Body of pancreas (tissue), 4 donors: ENCODE measurements around the gene AKAP8. TPM values are rescaled to one million over a fixed set of nuclear protein-coding genes. Genes with fewer than 3 reads are reported as not detected.

ENCODE experiments used
- ATAC-seq: fragments of 150-250 bp; one replicate; pipeline ENCODE4 v1.9.1; 2016
- DNase-seq, 4 donors: peaks; one replicate each; pipeline ENCODE4 v3.0.0-alpha.2; 2019
- H3K27ac ChIP-seq, 4 donors: fragments of 200-600 bp; sonication (generic); 1 replicate in 3 of 4; 2 replicates in 1 of 4; pipeline versions ENCODE4 v1.5.1 to v1.6.1; 2016 to 2019; ENCODE audit warnings: mild to moderate bottlenecking in 1 of 4, mixed read lengths in 1 of 4, moderate library complexity in 1 of 4
- H3K27me3 ChIP-seq, 2 donors: fragments of 200-600 bp; sonication (generic); one replicate each; pipeline ENCODE4 v1.6.0; 2016; ENCODE audit warnings: mild to moderate bottlenecking in 1 of 2
- H3K36me3 ChIP-seq, 2 donors: fragments of 200-600 bp; sonication (generic); replicated peaks in 1 of 2; 2 replicates each; pipeline ENCODE4 v1.5.1; 2016; ENCODE audit warnings: low read depth in 2 of 2; ENCODE audit not compliant: insufficient read depth in 1 of 2
- H3K4me1 ChIP-seq: fragments of 200-600 bp; sonication (generic); one replicate; pipeline ENCODE4 v1.6.0; 2016
- H3K4me3 ChIP-seq, 2 donors: fragments of 200-600 bp; sonication (generic); 1 replicate in 1 of 2; 2 replicates in 1 of 2; pipeline ENCODE4 v1.5.1; 2016 to 2019
- H3K9me3 ChIP-seq, 3 donors: fragments of 200-600 bp; sonication (generic); 1 replicate in 2 of 3; 2 replicates in 1 of 3; pipeline ENCODE4 v1.5.1; 2016
- CTCF ChIP-seq, 7 experiments: fragments of 450-650 bp in 4 of 7; fragments of 200-600 bp in 3 of 7; sonication (generic) in 3 of 7; IDR thresholded peaks; one replicate each; pipeline ENCODE4 v1.5.1; 2016 to 2019; ENCODE audit warnings: antibody characterized with exemption in 7 of 7
- POLR2A ChIP-seq, 3 donors: fragments of 450-650 bp; IDR thresholded peaks; one replicate each; pipeline ENCODE4 v1.6.1; 2016; ENCODE audit warnings: antibody characterized with exemption in 3 of 3, mild to moderate bottlenecking in 2 of 3
- WGBS, 2 donors: methylation state at CpG; one replicate each; pipeline ENCODE4 v1.1.5; 2017; 5-methylcytosine and 5-hydroxymethylcytosine counted together
- intact Hi-C: fragments of 100-400 bp; cut with DNase I; formaldehyde crosslinking; loops from one replicate; pipeline ENCODE4 v1.15.1; 2023
- total RNA-seq, 2 donors: library from RNA; depleted of rRNA; stranded (reverse); fragments of >200 nt; gene quantifications; one replicate each; pipeline ENCODE4 v1.1.0, GENCODE V29; 2016

AKAP8 gene
- total RNA-seq, 2 donors from 2014 or later, result 11.2 to 19.4 TPM

DNA sequence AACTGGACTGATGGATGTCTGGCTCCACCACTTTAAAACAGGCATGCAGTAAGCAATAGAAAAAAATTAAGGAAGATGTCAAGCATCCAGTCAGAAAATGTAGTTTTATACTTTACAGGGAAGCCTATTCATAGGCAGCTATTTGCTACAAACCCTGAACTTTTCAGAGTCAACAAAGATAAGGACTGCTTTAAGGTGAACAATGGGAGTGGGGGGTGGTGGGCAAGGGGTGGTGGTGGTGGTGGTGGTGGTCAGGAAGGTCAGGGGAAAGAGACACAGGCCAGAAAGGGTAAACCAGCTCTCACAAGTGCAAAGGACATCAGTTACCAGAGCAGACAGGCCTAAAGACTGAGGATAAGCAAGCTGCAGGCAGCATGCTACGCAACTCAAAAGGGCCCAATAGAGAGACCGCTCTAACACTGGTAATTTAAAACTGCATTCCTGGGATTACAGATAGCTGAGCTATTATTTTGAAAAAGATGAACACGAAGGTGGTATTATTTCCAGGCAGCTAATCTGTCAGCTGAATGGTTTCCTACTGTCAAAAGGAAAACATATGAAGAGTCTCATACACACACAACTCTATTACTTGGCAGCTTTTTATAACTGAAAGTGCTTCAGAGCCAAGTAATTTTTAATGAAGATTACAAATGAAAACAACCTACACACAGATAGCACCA lies 62.1 kb downstream of the AKAP8 start:
- ATAC-seq, result no peak
- no peaks in the 10 kb centered on the region for H3K36me3 ChIP-seq
- no peaks in the 10 kb centered on the region for H3K9me3 ChIP-seq
- H3K4me1 ChIP-seq, result peaks cover 94% of the 10 kb centered on the region
- peak overlapping the region in 1 of 4 donors; percentile 47 for H3K27ac ChIP-seq
- no peak overlapping the region for H3K4me3 ChIP-seq
- no peaks in the 10 kb centered on the region for H3K27me3 ChIP-seq
- WGBS, 2 donors, result 31 to 43% methylated on average over 3 of the region's 3 CpGs
- intact Hi-C loops, result no loop called here
- TF ChIP-seq POLR2A (IDR thresholded peaks at IDR 0.05) (no peak), CTCF (IDR thresholded peaks at IDR 0.05) (no peak)
- DNase-seq, result no peak

DNA sequence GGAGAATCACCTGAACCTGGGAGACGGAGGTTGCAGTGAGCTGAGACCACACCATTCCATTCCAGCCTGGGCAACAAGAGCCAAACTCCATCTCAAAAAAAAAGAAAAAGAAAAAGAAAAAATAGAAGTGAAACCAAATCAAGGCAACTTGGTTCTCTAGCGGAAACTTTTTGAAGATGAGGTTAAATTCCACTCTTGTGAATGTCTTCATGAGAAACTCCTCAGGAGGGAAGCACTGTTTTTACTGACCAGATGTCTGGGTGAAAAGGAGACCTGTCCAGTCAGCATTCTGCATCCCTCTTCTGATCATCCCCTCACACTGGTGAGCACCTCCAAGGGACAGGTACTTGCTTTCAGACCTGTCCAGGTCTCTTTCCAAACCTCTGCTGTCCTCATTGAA lies 63.1 kb downstream of the AKAP8 start:
- H3K4me1 ChIP-seq, result peaks cover 84% of the 10 kb centered on the region
- intact Hi-C loops, result no loop called here
- 90 to 93% methylated on average over 2 of the region's 2 CpGs for WGBS, 2 donors

DNA sequence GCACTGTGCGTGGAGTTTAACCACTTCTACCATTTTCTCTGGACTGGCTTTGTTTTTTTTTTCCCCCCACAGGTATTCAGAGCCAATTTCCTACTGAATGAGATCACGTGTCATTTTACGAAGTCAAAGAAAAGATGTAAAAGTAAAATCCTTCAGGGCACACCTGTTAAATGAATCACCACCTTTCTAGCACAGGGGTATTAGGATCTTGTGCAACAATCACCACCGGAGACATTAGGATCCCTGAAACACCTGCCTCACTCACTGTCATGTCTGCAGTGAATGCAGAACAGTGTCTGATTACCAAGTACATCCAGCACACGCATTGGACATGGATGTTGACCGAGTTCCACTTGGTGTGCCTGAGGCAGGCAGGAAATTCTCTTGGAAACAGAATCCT lies 64.5 kb downstream of the AKAP8 start:
- Histone ChIP-seq H3K27me3 (no peaks in the 10 kb centered on the region), H3K4me1 (peaks cover 77% of the 10 kb centered on the region), H3K27ac (no peak overlapping the region), H3K36me3 (no peaks in the 10 kb centered on the region), H3K9me3 (no peaks in the 10 kb centered on the region), H3K4me3 (no peak overlapping the region)
- 71 to 73% methylated on average over 6 of the region's 6 CpGs for WGBS, 2 donors
- ATAC-seq, result no peak
- no peak for TF ChIP-seq CTCF (IDR thresholded peaks at IDR 0.05)
- TF ChIP-seq POLR2A (IDR thresholded peaks at IDR 0.05), result no peak
- no peak for DNase-seq
- intact Hi-C loops, result no loop called here

More for the DNA sequence above, 63.1 kb downstream of the AKAP8 start:
- Histone ChIP-seq H3K36me3 (no peaks in the 10 kb centered on the region), H3K27me3 (no peaks in the 10 kb centered on the region), H3K4me3 (no peak overlapping the region), H3K27ac (peak overlapping the region in 1 of 4 donors; percentile 15), H3K9me3 (no peaks in the 10 kb centered on the region)
- TF ChIP-seq POLR2A (IDR thresholded peaks at IDR 0.05) (no peak), CTCF (IDR thresholded peaks at IDR 0.05) (no peak)
- no peak for DNase-seq
- no peak for ATAC-seq

GRCh38 chr19:15313649-15314279 lies 65.8 kb downstream of the AKAP8 start:
- intact Hi-C loops, result no loop called here
- TF ChIP-seq CTCF (IDR thresholded peaks at IDR 0.05), result no peak
- TF ChIP-seq POLR2A (IDR thresholded peaks at IDR 0.05), result no peak
- H3K27me3 ChIP-seq, result no peaks in the 10 kb centered on the region
- H3K27ac ChIP-seq, result no peak overlapping the region
- ATAC-seq, result no peak
- no peaks in the 10 kb centered on the region for H3K9me3 ChIP-seq
- H3K36me3 ChIP-seq, result no peaks in the 10 kb centered on the region
- H3K4me3 ChIP-seq, result no peak overlapping the region
- WGBS, 2 donors, result 55 to 58% methylated on average over 7 of the region's 7 CpGs
- H3K4me1 ChIP-seq, result peaks cover 77% of the 10 kb centered on the region
- no peak for DNase-seq

DNA sequence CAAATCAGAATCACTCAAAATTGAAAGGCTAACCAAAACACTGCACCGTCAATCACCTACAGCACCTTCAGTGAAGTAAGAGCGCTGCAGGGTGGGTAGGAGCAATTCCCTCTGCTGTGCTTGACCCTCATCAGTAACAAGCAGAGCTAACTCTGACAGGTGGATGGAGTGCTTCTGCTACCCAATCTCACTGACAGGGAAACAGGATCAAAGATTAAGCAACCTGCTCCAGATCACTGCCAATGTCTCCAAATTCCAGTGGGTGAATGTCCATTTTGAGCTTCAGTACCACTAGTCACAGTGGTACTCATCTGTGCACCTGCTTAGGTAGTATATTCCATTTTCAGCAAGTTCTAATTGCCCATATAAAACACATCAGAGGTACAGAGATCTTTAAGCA lies 72.4 kb downstream of the AKAP8 start:
- Histone ChIP-seq H3K27me3 (no peaks in the 10 kb centered on the region), H3K4me1 (peaks cover 74% of the 10 kb centered on the region), H3K9me3 (no peaks in the 10 kb centered on the region), H3K36me3 (no peaks in the 10 kb centered on the region), H3K27ac (peak overlapping the region in 1 of 4 donors; percentile 24), H3K4me3 (no peak overlapping the region)
- TF ChIP-seq POLR2A (IDR thresholded peaks at IDR 0.05) (no peak), CTCF (IDR thresholded peaks at IDR 0.05) (no peak)
- WGBS, 2 donors, result 88 to 92% methylated on average over 2 of the region's 2 CpGs
- DNase-seq, result no peak
- ATAC-seq, result no peak
- intact Hi-C loops, result no loop called here
